Measurements from ENCODE around the gene KIAA0825.
"Not testable (repeated sequence)": the region's sequence is repeated elsewhere in the genome, so short reads cannot be mapped to it uniquely, and the experiment has no call there.

DNA sequence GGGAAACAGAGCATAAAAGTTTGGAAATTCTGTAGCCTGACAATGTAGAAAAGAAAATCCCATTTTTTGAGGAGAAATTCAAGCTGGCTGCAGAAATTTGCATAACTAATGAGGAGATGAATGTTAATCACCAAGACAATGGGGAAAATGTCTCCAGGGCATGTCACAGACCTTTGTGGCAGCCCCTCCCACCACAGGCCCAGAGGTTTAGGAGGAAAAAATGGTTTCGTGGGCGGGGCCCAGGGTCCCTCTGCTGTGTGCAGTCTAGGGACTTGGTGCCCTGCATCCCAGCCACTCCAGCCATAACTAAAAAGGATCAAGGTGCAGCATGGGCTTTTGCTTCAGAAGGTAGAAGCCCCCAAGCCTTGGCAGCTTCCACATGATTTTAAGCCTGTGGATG lies 502.1 kb downstream of the KIAA0825 start:
- not testable (repeated sequence) for TF ChIP-seq YY1 (IDR thresholded peaks at IDR 0.05; ENCODE audit: insufficient read depth, insufficient read length); ZNF274 (IDR thresholded peaks at IDR 0.05; ENCODE audit: low read depth, low read length); SUZ12 (IDR thresholded peaks at IDR 0.05; ENCODE audit: extremely low read depth, insufficient read depth, insufficient read length)
